Upper lobe of right lung (tissue), 1 donor: Measurements from ENCODE around the gene TTLL9. TPM values are rescaled to one million over a fixed set of nuclear protein-coding genes. Genes with fewer than 3 reads are reported as not detected.
"Not testable (repeated sequence)": the region's sequence is repeated elsewhere in the genome, so short reads cannot be mapped to it uniquely, and the experiment has no call there.

Experiments used
- ATAC-seq: fragments of 200-7000 bp; cut with Tn5 transposase; one replicate; pipeline ENCODE4 v1.9.1; 2020; ENCODE audit warnings: mild to moderate bottlenecking, moderate library complexity
- DNase-seq: peaks from one replicate; pipeline ENCODE4 v3.0.0-alpha.2; 2020
- H3K27ac ChIP-seq: fragments of 200-600 bp; one replicate; pipeline ENCODE4 v1.8.0; 2022
- H3K27me3 ChIP-seq: fragments of 200-600 bp; one replicate; pipeline ENCODE4 v1.8.0; 2022; ENCODE audit warnings: mild to moderate bottlenecking
- H3K36me3 ChIP-seq: fragments of 200-600 bp; one replicate; pipeline ENCODE4 v1.8.0; 2022
- H3K4me1 ChIP-seq: fragments of 200-600 bp; one replicate; pipeline ENCODE4 v1.8.0; 2022
- H3K4me3 ChIP-seq: fragments of 200-600 bp; one replicate; pipeline ENCODE4 v1.8.0; 2022; ENCODE audit warnings: mild to moderate bottlenecking
- H3K9me3 ChIP-seq: fragments of 200-600 bp; one replicate; pipeline ENCODE4 v1.8.0; 2022
- CTCF ChIP-seq: fragments of 200-600 bp; IDR thresholded peaks from one replicate; pipeline ENCODE4 v1.8.0; 2022; ENCODE audit warnings: antibody characterized with exemption
- intact Hi-C: fragments of 100-400 bp; cut with DNase I; formaldehyde crosslinking; loops from one replicate; pipeline ENCODE4 v1.11.0; 2022
- total RNA-seq: library from RNA; stranded (reverse); fragmentation: NEBNext Ultra II Directional; extraction: Animal tissue kit (Norgen Biotek cat#: 25700); gene quantifications from one replicate; pipeline ENCODE4 v1.2.1, GENCODE V29; 2021
- donor health status: DM: no; HTN: yes; CAD: no; lungs with severe emphysema.

The TTLL9 gene
- total RNA-seq, 1 donor from 2014 or later, result 0.49 TPM

- Histone ChIP-seq H3K27me3 (no peaks in the 10 kb centered on the region), H3K4me1 (no peaks in the 10 kb centered on the region), H3K4me3 (no peak overlapping the region), H3K36me3 (no peaks in the 10 kb centered on the region), H3K9me3 (no peaks in the 10 kb centered on the region), H3K27ac (no peak overlapping the region)
- intact Hi-C loops, result no loop called here
- TF ChIP-seq CTCF, result no peak
- ATAC-seq, result no peak
- no peak for DNase-seq
Measured at GRCh38 chr20:31926493-31926892, 56.1 kb downstream of the TTLL9 start.

GRCh38 chr20:31927627-31928159 lies 57.3 kb downstream of the TTLL9 start:
- intact Hi-C loops, result no loop called here
- no peak for TF ChIP-seq CTCF
- no peak for ATAC-seq

GRCh38 chr20:31929631-31930030 lies 59.2 kb downstream of the TTLL9 start:
- H3K9me3 ChIP-seq, intact Hi-C loops, H3K4me3 ChIP-seq, ATAC-seq, DNase-seq, H3K27me3 ChIP-seq, H3K36me3 ChIP-seq, H3K4me1 ChIP-seq, H3K27ac ChIP-seq: not testable (repeated sequence)

More at GRCh38 chr20:31927627-31928159, 57.3 kb downstream of the TTLL9 start:
- H3K4me1 ChIP-seq, result no peaks in the 10 kb centered on the region
- no peak overlapping the region for H3K4me3 ChIP-seq
- no peaks in the 10 kb centered on the region for H3K36me3 ChIP-seq
- DNase-seq, result no peak
- no peak overlapping the region for H3K27ac ChIP-seq
- H3K9me3 ChIP-seq, result no peaks in the 10 kb centered on the region
- H3K27me3 ChIP-seq, result no peaks in the 10 kb centered on the region

- Histone ChIP-seq H3K4me1 (no peaks in the 10 kb centered on the region), H3K27ac (no peak overlapping the region), H3K27me3 (no peaks in the 10 kb centered on the region), H3K9me3 (no peaks in the 10 kb centered on the region), H3K36me3 (no peaks in the 10 kb centered on the region), H3K4me3 (no peak overlapping the region)
- ATAC-seq (peak; percentile 63), DNase-seq (no peak)
- intact Hi-C loops, result no loop called here
- no peak for TF ChIP-seq CTCF
Measured at GRCh38 chr20:31930779-31931178, 60.3 kb downstream of the TTLL9 start.

- no peak for TF ChIP-seq CTCF
- ATAC-seq (no peak), DNase-seq (no peak)
- Histone ChIP-seq H3K4me1 (no peaks in the 10 kb centered on the region), H3K27me3 (no peaks in the 10 kb centered on the region), H3K27ac (no peak overlapping the region), H3K36me3 (no peaks in the 10 kb centered on the region), H3K4me3 (no peak overlapping the region), H3K9me3 (no peaks in the 10 kb centered on the region)
- intact Hi-C loops, result no loop called here
Measured at GRCh38 chr20:31933698-31934097, 63.3 kb downstream of the TTLL9 start.

GRCh38 chr20:31934491-31934890 lies 64.1 kb downstream of the TTLL9 start:
- no peak overlapping the region for H3K27ac ChIP-seq
- no peaks in the 10 kb centered on the region for H3K36me3 ChIP-seq
- no peaks in the 10 kb centered on the region for H3K9me3 ChIP-seq
- H3K4me1 ChIP-seq, result no peaks in the 10 kb centered on the region
- DNase-seq (no peak), ATAC-seq (no peak)
- TF ChIP-seq CTCF, result no peak
- H3K27me3 ChIP-seq, result no peaks in the 10 kb centered on the region
- intact Hi-C loops, result no loop called here
- H3K4me3 ChIP-seq, result no peak overlapping the region
